Stomach smooth muscle (tissue), 2 donors: Measurements from ENCODE around the gene HS6ST2.

Experiments used
- H3K27ac ChIP-seq: one replicate; pipeline ENCODE4 v1.7.0; 2013; ENCODE audit warnings: mild to moderate bottlenecking, low read length, inconsistent platforms
- H3K27me3 ChIP-seq, 2 donors: one replicate each; pipeline ENCODE4 v1.7.0; 2013; ENCODE audit warnings: low read length in 2 of 2; ENCODE audit not compliant: insufficient read depth in 2 of 2, control insufficient read depth in 1 of 2
- H3K36me3 ChIP-seq, 2 donors: one replicate each; pipeline ENCODE4 v1.7.0; 2013; ENCODE audit warnings: low read length in 2 of 2; ENCODE audit not compliant: control insufficient read depth in 2 of 2, insufficient read depth in 2 of 2
- H3K4me1 ChIP-seq: one replicate; pipeline ENCODE4 v1.7.0; 2013; ENCODE audit warnings: low read length; ENCODE audit not compliant: control insufficient read depth, insufficient read depth
- H3K4me3 ChIP-seq, 2 donors: one replicate each; pipeline ENCODE4 v1.7.0; 2013; ENCODE audit warnings: low read length in 2 of 2
- H3K9ac ChIP-seq, 2 donors: one replicate each; pipeline ENCODE4 v1.7.0; 2013; ENCODE audit warnings: low read length in 2 of 2, mild to moderate bottlenecking in 1 of 2
- H3K9me3 ChIP-seq, 2 donors: one replicate each; pipeline ENCODE4 v1.7.0; 2013; ENCODE audit warnings: low read length in 2 of 2; ENCODE audit not compliant: control insufficient read depth in 2 of 2
- donor health status: healthy.
- donor health status: Pancreatic carcinoma.

HS6ST2 gene

DNA sequence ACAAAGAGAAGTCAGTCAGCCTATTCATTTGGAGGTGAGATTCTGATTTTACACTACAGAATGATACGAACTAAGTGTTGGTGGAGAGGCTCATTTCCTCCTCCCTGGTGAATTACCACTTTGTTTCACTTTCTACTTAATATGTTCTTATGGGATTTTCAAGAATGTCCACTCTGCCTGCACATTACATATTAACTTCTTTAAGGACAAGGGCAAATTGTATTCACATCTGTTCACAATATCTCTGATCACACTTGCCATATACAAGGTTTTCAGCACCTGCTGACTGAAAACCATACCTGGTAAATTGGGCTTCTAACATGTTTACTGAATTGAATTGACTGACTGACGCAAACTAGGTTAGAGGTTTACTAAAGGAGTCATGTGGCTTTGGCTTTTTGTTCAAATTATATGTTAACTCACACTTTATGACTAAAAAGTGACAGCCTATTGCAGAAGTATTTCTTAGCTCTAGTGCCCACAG, 281.2 kb downstream of the HS6ST2 start:
- no peaks in the 10 kb centered on the region for H3K36me3 ChIP-seq
- no peaks in the 10 kb centered on the region for H3K4me1 ChIP-seq
- H3K27me3 ChIP-seq = peaks cover 0 to 2% of the 10 kb centered on the region in 2 donors
- H3K4me3 ChIP-seq = no peak overlapping the region
- H3K9ac ChIP-seq = no peak overlapping the region
- peaks cover 0 to 2% of the 10 kb centered on the region in 2 donors for H3K9me3 ChIP-seq
- H3K27ac ChIP-seq = no peak overlapping the region

DNA sequence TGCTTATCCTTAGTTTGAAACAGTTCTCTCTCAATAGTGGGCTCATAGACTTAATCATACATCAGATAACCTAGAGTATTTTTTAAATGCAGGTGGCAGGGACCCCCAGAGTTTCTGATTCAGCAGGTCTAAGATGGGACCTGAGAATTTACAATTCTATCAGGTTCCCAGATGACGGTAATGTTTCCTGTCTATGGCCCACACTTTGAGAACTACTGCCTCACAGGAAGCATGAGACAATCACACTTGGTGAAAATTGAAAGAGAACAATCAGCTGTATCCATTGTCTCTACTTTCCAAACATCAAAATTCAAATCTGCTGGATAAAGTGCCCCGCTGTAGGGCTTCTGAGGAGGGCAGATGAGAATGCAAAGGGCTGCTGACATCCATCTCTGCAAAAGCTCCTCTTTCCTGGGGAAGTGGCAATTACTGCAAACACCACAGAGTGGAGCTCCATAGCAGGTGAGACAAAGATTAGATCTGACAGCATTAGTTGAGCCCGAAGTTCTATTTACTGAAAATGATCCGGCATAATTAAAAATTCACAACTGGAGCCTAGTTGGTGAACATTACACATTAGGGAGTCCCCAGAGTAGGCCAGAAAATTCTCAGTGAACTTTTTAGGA, 281.8 kb downstream of the HS6ST2 start:
- Histone ChIP-seq H3K27ac (no peak overlapping the region), H3K4me3 (no peak overlapping the region), H3K9ac (no peak overlapping the region), H3K9me3 (peaks cover 0 to 2% of the 10 kb centered on the region in 2 donors), H3K27me3 (peaks cover 0 to 2% of the 10 kb centered on the region in 2 donors), H3K4me1 (no peaks in the 10 kb centered on the region), H3K36me3 (no peaks in the 10 kb centered on the region)

- Histone ChIP-seq H3K4me1 (no peaks in the 10 kb centered on the region), H3K27me3 (peaks cover 0 to 3% of the 10 kb centered on the region in 2 donors), H3K36me3 (no peaks in the 10 kb centered on the region), H3K4me3 (no peak overlapping the region), H3K9ac (no peak overlapping the region), H3K27ac (no peak overlapping the region), H3K9me3 (peaks cover 0 to 2% of the 10 kb centered on the region in 2 donors)
Measured at GRCh38 chrX:132676102-132676501, 282.3 kb downstream of the HS6ST2 start.

DNA sequence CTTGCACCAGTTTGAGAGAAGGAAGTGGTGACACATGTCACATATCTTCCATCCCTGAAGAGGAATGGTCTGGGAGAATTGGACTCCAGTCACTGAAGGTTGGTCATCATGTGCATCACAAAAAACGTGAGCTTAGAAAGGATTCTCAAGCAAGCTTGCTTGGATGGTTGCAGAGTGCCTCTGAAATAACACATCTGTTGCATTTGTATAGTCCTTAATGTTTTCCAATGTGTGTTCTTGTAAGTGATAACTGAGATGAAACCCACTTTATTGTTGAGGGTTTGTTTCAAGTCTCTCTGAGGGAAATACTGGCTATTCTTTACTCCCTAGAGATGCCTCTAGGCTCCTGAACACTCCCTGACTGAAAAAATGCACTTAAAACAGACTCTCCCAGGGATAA, 285.1 kb downstream of the HS6ST2 start:
- peaks cover 0 to 4% of the 10 kb centered on the region in 2 donors for H3K27me3 ChIP-seq
- H3K9ac ChIP-seq = no peak overlapping the region
- H3K27ac ChIP-seq = no peak overlapping the region
- H3K4me1 ChIP-seq = peaks cover 2% of the 10 kb centered on the region
- H3K36me3 ChIP-seq = no peaks in the 10 kb centered on the region
- H3K4me3 ChIP-seq = no peak overlapping the region
- no peaks in the 10 kb centered on the region for H3K9me3 ChIP-seq

DNA sequence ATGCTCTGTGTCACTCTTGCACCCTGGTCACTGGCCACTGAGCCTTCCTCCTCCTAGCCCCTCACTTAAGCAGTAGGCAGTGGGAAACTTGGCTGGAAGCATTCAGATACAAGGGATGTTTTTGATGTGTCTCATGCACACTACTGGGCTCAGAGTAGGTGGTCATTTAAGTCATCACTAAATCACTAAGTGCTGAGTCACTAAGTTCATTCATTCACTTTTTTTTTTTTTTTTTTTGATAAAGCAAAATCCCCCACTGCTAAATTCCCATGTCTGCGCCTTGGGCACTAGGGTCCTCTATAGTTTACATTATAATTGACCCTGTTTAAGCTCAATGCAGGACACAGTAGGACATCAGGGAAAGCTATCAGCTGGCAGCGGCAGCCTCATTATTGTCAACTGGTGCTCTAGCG, 287.2 kb downstream of the HS6ST2 start:
- Histone ChIP-seq H3K27ac (no peak overlapping the region), H3K27me3 (peaks cover 0 to 13% of the 10 kb centered on the region in 2 donors), H3K36me3 (no peaks in the 10 kb centered on the region), H3K4me3 (no peak overlapping the region), H3K9me3 (no peaks in the 10 kb centered on the region), H3K4me1 (peaks cover 2% of the 10 kb centered on the region), H3K9ac (no peak overlapping the region)

DNA sequence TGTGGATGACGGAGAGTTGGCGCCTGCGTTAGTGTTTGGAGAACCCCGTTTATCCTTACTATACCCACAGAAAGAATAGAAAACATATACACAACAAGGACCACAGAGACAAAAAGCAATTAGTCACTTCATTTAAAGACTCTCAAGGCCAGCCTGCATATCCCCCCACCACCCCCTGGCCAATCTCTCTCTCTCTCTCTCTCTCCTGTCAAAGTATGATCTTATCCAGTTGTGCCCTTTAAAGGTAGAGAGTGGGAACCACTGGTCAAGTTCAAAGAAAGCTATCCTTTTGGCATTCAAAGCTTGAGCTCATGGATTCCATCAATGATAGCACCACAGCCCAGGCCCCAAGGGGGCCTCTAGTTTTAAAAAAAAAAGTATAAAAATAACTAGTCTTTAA, 289.3 kb downstream of the HS6ST2 start:
- Histone ChIP-seq H3K9ac (no peak overlapping the region), H3K4me1 (peaks cover 2% of the 10 kb centered on the region), H3K27ac (no peak overlapping the region), H3K9me3 (no peaks in the 10 kb centered on the region), H3K36me3 (no peaks in the 10 kb centered on the region), H3K4me3 (no peak overlapping the region), H3K27me3 (peaks cover 0 to 15% of the 10 kb centered on the region in 2 donors)

GRCh38 chrX:132668178-132668577, 290.3 kb downstream of the HS6ST2 start:
- no peaks in the 10 kb centered on the region for H3K9me3 ChIP-seq
- no peaks in the 10 kb centered on the region for H3K36me3 ChIP-seq
- no peak overlapping the region for H3K27ac ChIP-seq
- peaks cover 2% of the 10 kb centered on the region for H3K4me1 ChIP-seq
- no peak overlapping the region for H3K9ac ChIP-seq
- no peak overlapping the region for H3K4me3 ChIP-seq
- H3K27me3 ChIP-seq = peaks cover 0 to 15% of the 10 kb centered on the region in 2 donors

- H3K9me3 ChIP-seq = no peaks in the 10 kb centered on the region
- H3K4me1 ChIP-seq = peaks cover 2% of the 10 kb centered on the region
- peaks cover 0 to 11% of the 10 kb centered on the region in 2 donors for H3K27me3 ChIP-seq
- H3K27ac ChIP-seq = no peak overlapping the region
- no peak overlapping the region for H3K9ac ChIP-seq
- no peak overlapping the region for H3K4me3 ChIP-seq
- H3K36me3 ChIP-seq = no peaks in the 10 kb centered on the region
Measured at GRCh38 chrX:132665676-132666075, 292.8 kb downstream of the HS6ST2 start.

GRCh38 chrX:132664273-132664672, 294.2 kb downstream of the HS6ST2 start:
- H3K4me1 ChIP-seq = peaks cover 2% of the 10 kb centered on the region
- no peaks in the 10 kb centered on the region for H3K36me3 ChIP-seq
- H3K9ac ChIP-seq = no peak overlapping the region
- no peak overlapping the region for H3K4me3 ChIP-seq
- H3K9me3 ChIP-seq = no peaks in the 10 kb centered on the region
- H3K27ac ChIP-seq = no peak overlapping the region
- peaks cover 0 to 11% of the 10 kb centered on the region in 2 donors for H3K27me3 ChIP-seq

DNA sequence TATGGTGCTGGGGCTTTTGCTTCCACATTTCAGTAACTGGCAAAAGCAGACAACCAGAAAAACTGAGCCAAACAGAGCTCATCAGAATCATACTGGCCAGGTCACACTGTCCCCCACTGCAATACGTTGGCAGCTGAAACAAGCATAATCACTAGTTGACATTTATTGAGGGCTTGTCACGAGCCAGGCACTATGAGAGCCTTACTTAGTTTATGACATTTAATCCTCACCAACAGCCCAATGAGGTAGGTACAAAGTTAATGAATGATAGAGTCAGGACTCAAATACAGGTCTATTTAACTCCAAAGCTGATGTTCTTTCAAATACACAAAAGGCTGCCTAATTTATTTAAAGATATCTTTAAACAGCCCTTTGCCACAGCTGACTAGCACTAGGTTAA, 295.6 kb downstream of the HS6ST2 start:
- H3K36me3 ChIP-seq = no peaks in the 10 kb centered on the region
- no peak overlapping the region for H3K27ac ChIP-seq
- H3K27me3 ChIP-seq = peaks cover 0 to 10% of the 10 kb centered on the region in 2 donors
- H3K4me1 ChIP-seq = no peaks in the 10 kb centered on the region
- H3K9me3 ChIP-seq = no peaks in the 10 kb centered on the region
- H3K4me3 ChIP-seq = no peak overlapping the region
- no peak overlapping the region for H3K9ac ChIP-seq

- no peak overlapping the region for H3K27ac ChIP-seq
- H3K36me3 ChIP-seq = no peaks in the 10 kb centered on the region
- H3K9ac ChIP-seq = no peak overlapping the region
- H3K4me3 ChIP-seq = no peak overlapping the region
- no peaks in the 10 kb centered on the region for H3K9me3 ChIP-seq
- H3K27me3 ChIP-seq = peaks cover 0 to 11% of the 10 kb centered on the region in 2 donors
- no peaks in the 10 kb centered on the region for H3K4me1 ChIP-seq
Measured at GRCh38 chrX:132657876-132658275, 300.6 kb downstream of the HS6ST2 start.
